GM23338 (cell line): ENCODE results near the gene SMARCC1. TPM values are rescaled to one million over a fixed set of nuclear protein-coding genes. Genes with fewer than 3 reads are reported as not detected.

Source experiments
- EZH2phosphoT487 ChIP-seq: fragments of 200-600 bp; sonication (generic); IDR thresholded peaks from one replicate; pipeline ENCODE4 v1.8.1; 2018; ENCODE audit warnings: antibody characterized with exemption; ENCODE audit not compliant: unreplicated experiment
- NANOG ChIP-seq: IDR thresholded peaks from 2 replicates; pipeline ENCODE4 v1.6.1; 2016; ENCODE audit warnings: antibody characterized with exemption, borderline replicate concordance
- POLR2AphosphoS5 ChIP-seq: IDR thresholded peaks from 2 replicates; pipeline ENCODE4 v1.6.1; 2016; ENCODE audit warnings: antibody characterized with exemption, low read depth
- ZNF114 ChIP-seq: fragments of 250-450 bp; sonication (Bioruptor Pico); IDR thresholded peaks from 2 replicates; pipeline ENCODE4 v1.5.0; 2020; ENCODE audit warnings: mild to moderate bottlenecking, moderate library complexity
- polyA plus RNA-seq: library from polyadenylated mRNA; unstranded; fragments of >200 nt; fragmentation: Nextera tagmentation; extraction: Ambion mirVana; gene quantifications from 2 replicates; pipeline ENCODE4 v1.2.1, GENCODE V29; 2016
- total RNA-seq: library from RNA; depleted of rRNA; stranded (reverse); fragments of >200 nt; shearing (Covaris generic); gene quantifications from 2 replicates; pipeline ENCODE4 v1.2.3, GENCODE V29; 2014
- TF ChIP-seq, protein P1 (sequence below): fragments of 250-450 bp; sonication (Bioruptor Pico); IDR thresholded peaks from 2 replicates; pipeline ENCODE4 v1.5.0; 2020; ENCODE audit warnings: mild to moderate bottlenecking, moderate library complexity
- TF ChIP-seq, protein P2 (sequence below): IDR thresholded peaks from one replicate; pipeline ENCODE4 v1.6.1; 2018; ENCODE audit warnings: antibody characterized with exemption; ENCODE audit not compliant: unreplicated experiment
- TF ChIP-seq, protein P3 (sequence below), 2 experiments: fragments of 200-600 bp in 1 of 2; sonication (generic) in 1 of 2; conservative IDR thresholded peaks; 2 replicates each; pipeline versions ENCODE4 v1.5.1 to v1.6.1; 2016 to 2017; ENCODE audit warnings: antibody characterized with exemption in 2 of 2, low read depth in 2 of 2, mild to moderate bottlenecking in 2 of 2, moderate library complexity in 1 of 2

SMARCC1 gene
- total and polyA plus RNA-seq, 2 experiments from 2014 or later, result 105 to 171 TPM

DNA sequence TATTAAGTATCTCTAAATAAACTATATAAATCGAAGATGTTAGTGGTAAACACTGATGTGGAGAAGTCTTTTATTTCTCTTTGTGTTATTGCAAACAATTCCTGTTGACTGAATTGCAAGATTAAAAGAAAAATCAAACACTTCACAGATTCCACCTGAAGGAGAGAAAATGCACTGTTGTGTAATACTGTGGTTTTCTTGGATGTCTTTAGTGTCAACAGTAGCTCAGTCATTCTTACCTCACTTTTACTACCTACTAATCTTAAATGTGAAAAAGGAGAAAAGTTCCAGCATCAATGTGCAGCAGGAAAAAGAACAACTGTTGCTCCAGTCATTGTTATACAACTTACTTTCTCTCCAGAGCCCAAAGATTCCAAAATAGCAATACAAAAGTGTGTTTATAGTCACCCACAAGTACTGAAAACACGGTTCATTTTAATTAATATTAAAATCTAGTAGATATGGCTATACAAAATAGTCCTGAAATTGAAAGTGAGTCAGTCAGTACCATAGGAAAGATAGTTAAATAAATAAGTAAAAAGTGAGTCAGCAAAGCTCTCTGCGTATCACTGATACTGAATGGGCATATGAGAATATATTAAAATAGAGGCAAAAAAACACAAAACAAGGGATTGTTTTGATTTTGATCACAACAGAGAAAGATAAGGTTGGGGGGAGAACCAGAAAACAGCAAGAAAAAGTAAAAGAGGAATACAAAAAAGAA, 112.5 kb downstream of the SMARCC1 start (continued):
- TF ChIP-seq, protein P1, sequence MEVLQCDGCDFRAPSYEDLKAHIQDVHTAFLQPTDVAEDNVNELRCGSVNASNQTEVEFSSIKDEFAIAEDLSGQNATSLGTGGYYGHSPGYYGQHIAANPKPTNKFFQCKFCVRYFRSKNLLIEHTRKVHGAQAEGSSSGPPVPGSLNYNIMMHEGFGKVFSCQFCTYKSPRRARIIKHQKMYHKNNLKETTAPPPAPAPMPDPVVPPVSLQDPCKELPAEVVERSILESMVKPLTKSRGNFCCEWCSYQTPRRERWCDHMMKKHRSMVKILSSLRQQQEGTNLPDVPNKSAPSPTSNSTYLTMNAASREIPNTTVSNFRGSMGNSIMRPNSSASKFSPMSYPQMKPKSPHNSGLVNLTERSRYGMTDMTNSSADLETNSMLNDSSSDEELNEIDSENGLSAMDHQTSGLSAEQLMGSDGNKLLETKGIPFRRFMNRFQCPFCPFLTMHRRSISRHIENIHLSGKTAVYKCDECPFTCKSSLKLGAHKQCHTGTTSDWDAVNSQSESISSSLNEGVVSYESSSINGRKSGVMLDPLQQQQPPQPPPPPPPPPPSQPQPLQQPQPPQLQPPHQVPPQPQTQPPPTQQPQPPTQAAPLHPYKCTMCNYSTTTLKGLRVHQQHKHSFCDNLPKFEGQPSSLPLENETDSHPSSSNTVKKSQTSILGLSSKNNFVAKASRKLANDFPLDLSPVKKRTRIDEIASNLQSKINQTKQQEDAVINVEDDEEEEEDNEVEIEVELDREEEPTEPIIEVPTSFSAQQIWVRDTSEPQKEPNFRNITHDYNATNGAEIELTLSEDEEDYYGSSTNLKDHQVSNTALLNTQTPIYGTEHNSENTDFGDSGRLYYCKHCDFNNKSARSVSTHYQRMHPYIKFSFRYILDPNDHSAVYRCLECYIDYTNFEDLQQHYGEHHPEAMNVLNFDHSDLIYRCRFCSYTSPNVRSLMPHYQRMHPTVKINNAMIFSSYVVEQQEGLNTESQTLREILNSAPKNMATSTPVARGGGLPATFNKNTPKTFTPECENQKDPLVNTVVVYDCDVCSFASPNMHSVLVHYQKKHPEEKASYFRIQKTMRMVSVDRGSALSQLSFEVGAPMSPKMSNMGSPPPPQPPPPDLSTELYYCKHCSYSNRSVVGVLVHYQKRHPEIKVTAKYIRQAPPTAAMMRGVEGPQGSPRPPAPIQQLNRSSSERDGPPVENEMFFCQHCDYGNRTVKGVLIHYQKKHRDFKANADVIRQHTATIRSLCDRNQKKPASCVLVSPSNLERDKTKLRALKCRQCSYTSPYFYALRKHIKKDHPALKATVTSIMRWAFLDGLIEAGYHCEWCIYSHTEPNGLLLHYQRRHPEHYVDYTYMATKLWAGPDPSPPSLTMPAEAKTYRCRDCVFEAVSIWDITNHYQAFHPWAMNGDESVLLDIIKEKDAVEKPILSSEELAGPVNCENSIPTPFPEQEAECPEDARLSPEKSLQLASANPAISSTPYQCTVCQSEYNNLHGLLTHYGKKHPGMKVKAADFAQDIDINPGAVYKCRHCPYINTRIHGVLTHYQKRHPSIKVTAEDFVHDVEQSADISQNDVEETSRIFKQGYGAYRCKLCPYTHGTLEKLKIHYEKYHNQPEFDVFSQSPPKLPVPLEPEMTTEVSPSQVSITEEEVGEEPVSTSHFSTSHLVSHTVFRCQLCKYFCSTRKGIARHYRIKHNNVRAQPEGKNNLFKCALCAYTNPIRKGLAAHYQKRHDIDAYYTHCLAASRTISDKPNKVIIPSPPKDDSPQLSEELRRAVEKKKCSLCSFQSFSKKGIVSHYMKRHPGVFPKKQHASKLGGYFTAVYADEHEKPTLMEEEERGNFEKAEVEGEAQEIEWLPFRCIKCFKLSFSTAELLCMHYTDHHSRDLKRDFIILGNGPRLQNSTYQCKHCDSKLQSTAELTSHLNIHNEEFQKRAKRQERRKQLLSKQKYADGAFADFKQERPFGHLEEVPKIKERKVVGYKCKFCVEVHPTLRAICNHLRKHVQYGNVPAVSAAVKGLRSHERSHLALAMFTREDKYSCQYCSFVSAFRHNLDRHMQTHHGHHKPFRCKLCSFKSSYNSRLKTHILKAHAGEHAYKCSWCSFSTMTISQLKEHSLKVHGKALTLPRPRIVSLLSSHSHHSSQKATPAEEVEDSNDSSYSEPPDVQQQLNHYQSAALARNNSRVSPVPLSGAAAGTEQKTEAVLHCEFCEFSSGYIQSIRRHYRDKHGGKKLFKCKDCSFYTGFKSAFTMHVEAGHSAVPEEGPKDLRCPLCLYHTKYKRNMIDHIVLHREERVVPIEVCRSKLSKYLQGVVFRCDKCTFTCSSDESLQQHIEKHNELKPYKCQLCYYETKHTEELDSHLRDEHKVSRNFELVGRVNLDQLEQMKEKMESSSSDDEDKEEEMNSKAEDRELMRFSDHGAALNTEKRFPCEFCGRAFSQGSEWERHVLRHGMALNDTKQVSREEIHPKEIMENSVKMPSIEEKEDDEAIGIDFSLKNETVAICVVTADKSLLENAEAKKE (CRISPR knock-in tag), result no peak
- TF ChIP-seq NANOG (no peak), ZNF114 (CRISPR knock-in tag) (no peak), EZH2phosphoT487 (no peak), POLR2AphosphoS5 (no peak)
- TF ChIP-seq, protein P2, sequence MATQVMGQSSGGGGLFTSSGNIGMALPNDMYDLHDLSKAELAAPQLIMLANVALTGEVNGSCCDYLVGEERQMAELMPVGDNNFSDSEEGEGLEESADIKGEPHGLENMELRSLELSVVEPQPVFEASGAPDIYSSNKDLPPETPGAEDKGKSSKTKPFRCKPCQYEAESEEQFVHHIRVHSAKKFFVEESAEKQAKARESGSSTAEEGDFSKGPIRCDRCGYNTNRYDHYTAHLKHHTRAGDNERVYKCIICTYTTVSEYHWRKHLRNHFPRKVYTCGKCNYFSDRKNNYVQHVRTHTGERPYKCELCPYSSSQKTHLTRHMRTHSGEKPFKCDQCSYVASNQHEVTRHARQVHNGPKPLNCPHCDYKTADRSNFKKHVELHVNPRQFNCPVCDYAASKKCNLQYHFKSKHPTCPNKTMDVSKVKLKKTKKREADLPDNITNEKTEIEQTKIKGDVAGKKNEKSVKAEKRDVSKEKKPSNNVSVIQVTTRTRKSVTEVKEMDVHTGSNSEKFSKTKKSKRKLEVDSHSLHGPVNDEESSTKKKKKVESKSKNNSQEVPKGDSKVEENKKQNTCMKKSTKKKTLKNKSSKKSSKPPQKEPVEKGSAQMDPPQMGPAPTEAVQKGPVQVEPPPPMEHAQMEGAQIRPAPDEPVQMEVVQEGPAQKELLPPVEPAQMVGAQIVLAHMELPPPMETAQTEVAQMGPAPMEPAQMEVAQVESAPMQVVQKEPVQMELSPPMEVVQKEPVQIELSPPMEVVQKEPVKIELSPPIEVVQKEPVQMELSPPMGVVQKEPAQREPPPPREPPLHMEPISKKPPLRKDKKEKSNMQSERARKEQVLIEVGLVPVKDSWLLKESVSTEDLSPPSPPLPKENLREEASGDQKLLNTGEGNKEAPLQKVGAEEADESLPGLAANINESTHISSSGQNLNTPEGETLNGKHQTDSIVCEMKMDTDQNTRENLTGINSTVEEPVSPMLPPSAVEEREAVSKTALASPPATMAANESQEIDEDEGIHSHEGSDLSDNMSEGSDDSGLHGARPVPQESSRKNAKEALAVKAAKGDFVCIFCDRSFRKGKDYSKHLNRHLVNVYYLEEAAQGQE, result no peak
- TF ChIP-seq, protein P3, sequence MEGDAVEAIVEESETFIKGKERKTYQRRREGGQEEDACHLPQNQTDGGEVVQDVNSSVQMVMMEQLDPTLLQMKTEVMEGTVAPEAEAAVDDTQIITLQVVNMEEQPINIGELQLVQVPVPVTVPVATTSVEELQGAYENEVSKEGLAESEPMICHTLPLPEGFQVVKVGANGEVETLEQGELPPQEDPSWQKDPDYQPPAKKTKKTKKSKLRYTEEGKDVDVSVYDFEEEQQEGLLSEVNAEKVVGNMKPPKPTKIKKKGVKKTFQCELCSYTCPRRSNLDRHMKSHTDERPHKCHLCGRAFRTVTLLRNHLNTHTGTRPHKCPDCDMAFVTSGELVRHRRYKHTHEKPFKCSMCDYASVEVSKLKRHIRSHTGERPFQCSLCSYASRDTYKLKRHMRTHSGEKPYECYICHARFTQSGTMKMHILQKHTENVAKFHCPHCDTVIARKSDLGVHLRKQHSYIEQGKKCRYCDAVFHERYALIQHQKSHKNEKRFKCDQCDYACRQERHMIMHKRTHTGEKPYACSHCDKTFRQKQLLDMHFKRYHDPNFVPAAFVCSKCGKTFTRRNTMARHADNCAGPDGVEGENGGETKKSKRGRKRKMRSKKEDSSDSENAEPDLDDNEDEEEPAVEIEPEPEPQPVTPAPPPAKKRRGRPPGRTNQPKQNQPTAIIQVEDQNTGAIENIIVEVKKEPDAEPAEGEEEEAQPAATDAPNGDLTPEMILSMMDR (conservative IDR thresholded peaks at IDR 0.05; ENCODE audit: low read depth in 2 of 2), result no peak
